Measurements from ENCODE around the gene AADACL4.
A peak's percentile ranks its signal among the peaks of the same experiment; 100 is the strongest.
"Not testable (repeated sequence)": the region's sequence is repeated elsewhere in the genome, so short reads cannot be mapped to it uniquely, and the experiment has no call there.

Gene AADACL4

DNA sequence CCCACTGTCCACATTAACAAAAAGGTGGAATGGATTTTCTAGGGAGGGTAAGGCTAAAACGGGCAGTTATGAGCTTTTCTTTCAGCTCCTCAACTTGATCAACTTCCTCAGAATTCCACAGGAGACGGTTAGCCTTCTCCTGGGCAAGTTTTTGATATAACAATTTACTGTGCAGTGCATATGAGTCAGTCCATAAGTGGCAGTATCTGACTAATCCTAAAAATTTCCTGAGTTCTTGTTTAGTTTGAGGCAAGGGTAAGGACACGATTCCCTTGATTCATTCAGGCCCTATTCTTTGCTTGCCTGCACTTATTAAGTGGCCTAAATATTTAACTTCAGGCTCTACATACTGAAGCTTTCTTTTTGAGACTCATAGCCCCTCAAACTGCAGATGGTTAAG is 65.8 kb downstream of the AADACL4 start:
- no peak for DNase-seq (ENCODE audit: low read depth)
- no peak overlapping the region for H3K4me3 ChIP-seq (ENCODE audit: low read depth, low read length)
- TF ChIP-seq POLR2A (IDR thresholded peaks at IDR 0.05; ENCODE audit: extremely low read depth, insufficient read length), result no peak

GRCh38 chr1:12711536-12711935 is 67.7 kb downstream of the AADACL4 start:
- DNase-seq (ENCODE audit: low read depth), result no peak
- no peak overlapping the region for H3K4me3 ChIP-seq (ENCODE audit: low read depth, low read length)
- TF ChIP-seq POLR2A (IDR thresholded peaks at IDR 0.05; ENCODE audit: extremely low read depth, insufficient read length) (no peak), MYC (IDR thresholded peaks at IDR 0.05; ENCODE audit: low read depth, low read length) (no peak), MAX (IDR thresholded peaks at IDR 0.05; ENCODE audit: low read depth, low read length) (no peak), CTCF (IDR thresholded peaks at IDR 0.05; ENCODE audit: low read depth, low read length) (no peak)

DNA sequence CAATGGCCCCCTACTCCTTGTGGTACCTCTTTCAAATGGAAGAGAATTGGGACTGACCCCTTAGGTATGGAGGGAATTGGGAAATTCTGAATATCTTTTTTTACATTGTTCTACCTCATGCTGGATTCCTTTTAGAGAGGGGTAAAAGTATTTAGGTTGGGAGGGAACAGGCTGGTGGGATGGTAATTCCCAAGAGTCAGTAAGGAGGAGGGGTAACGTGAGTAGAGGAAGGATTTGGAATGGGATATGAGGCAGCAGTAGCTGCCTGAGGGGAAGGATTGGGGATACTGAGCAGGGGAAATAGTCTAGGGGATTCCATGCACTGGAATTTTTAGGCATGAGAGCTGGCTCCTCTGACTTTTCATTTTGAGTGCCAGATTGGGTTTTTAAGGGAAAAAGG is 68.2 kb downstream of the AADACL4 start:
- H3K4me3 ChIP-seq (ENCODE audit: low read depth, low read length), result no peak overlapping the region
- DNase-seq (ENCODE audit: low read depth), result no peak
- TF ChIP-seq MAX (IDR thresholded peaks at IDR 0.05; ENCODE audit: low read depth, low read length), result no peak
- TF ChIP-seq CTCF (IDR thresholded peaks at IDR 0.05; ENCODE audit: low read depth, low read length), result no peak

GRCh38 chr1:12712929-12713328 is 69.0 kb downstream of the AADACL4 start:
- no peak overlapping the region for H3K4me3 ChIP-seq (ENCODE audit: low read depth, low read length)
- DNase-seq (ENCODE audit: low read depth), result no peak
- TF ChIP-seq MYC (IDR thresholded peaks at IDR 0.05; ENCODE audit: low read depth, low read length), result no peak
- no peak for TF ChIP-seq MAX (IDR thresholded peaks at IDR 0.05; ENCODE audit: low read depth, low read length)
- no peak for TF ChIP-seq CTCF (IDR thresholded peaks at IDR 0.05; ENCODE audit: low read depth, low read length)

- H3K4me3 ChIP-seq (ENCODE audit: low read depth, low read length); DNase-seq (ENCODE audit: low read depth): not testable (repeated sequence)
Observed at GRCh38 chr1:12713651-12714050, 69.8 kb downstream of the AADACL4 start.

DNA sequence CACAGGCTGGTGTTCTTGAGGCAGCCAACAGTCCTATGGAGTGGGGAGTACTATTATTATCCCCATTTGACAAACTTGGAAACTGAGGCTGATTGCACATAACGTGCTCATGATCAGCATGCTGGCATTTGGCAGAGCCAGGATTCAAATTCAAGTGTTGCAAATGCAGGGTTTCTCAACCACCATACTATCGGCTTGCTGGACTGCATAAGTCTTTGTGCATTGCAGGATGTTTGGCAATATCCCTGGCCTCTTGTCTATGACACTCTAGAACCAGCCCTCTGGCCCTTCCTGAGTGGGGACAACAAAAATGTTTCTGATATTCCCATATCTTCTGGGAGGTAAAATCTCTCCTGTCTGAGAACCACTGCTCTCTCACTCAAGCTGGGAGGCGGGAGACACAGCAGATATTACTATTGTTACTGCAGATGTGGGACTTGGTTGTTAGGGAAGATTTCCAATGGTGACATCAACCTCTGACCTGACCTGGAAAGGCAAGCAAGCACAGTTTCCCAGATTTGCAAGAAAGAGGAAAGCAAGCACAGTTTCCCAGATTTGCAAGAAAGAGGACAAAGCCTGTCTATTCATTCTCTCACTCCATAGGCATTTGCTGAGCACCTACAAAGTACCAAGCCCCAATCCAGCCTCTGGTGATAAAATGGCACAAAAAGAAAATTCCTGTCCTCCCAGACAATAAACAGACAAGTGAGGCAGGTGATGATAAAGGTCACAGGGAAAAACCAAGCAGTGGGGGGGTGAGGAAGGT is 71.0 kb downstream of the AADACL4 start:
- DNase-seq (ENCODE audit: low read depth), result peak; percentile 6
- H3K4me3 ChIP-seq (ENCODE audit: low read depth, low read length), result no peak overlapping the region
- TF ChIP-seq POLR2A (IDR thresholded peaks at IDR 0.05; ENCODE audit: extremely low read depth, insufficient read length) (no peak), MAX (IDR thresholded peaks at IDR 0.05; ENCODE audit: low read depth, low read length) (no peak), CTCF (IDR thresholded peaks at IDR 0.05; ENCODE audit: low read depth, low read length) (no peak), MYC (IDR thresholded peaks at IDR 0.05; ENCODE audit: low read depth, low read length) (no peak)

DNA sequence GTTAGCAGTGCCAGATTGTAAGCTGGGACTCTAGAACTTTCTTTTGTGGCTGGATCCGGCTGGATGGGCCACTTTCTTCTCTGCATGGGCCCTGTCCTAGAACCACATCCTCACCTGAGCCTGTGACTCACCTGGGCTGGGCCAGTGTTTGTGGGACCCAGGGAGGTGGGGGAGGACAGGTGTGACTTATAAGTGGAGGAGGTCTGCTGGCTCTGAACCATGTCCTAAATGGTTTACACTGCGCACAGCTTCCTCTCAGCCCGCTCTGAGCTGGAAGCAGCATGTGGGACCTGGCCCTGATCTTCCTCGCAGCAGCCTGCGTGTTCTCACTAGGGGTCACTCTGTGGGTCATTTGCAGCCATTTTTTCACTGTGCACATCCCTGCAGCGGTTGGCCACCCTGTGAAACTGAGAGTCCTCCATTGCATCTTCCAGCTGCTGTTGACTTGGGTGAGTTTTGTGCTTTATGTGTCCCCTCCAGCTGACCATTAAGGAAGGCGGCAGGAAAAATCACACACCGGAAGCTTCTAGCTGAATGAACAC is 72.1 kb downstream of the AADACL4 start, which contains the start of gene AADACL3:
Gene AADACL3, plus strand, starts transcription at position 215 of the 542 bp plus-strand sequence. Its CDS starts 67 bp downstream, at position 282.
- DNase-seq (ENCODE audit: low read depth), result no peak
- H3K4me3 ChIP-seq (ENCODE audit: low read depth, low read length), result no peak within 1 kb of the TSS
- TF ChIP-seq MYC (IDR thresholded peaks at IDR 0.05; ENCODE audit: low read depth, low read length) (no peak), MAX (IDR thresholded peaks at IDR 0.05; ENCODE audit: low read depth, low read length) (no peak), POLR2A (IDR thresholded peaks at IDR 0.05; ENCODE audit: extremely low read depth, insufficient read length) (no peak), CTCF (IDR thresholded peaks at IDR 0.05; ENCODE audit: low read depth, low read length) (no peak)
